ENCODE measurements around the gene COL27A1.

The COL27A1 gene

GRCh38 chr9:114155263-114155994 is at the start of gene COL27A1:
TSS of gene COL27A1 (plus strand) at chr9:114155537. CDS start at chr9:114155951, 414 bp downstream.
- peak; percentile 94 for DNase-seq

- no peak for DNase-seq
Measured at GRCh38 chr9:114107286-114108001, 47.9 kb upstream of the COL27A1 start.

GRCh38 chr9:114108016-114108833 is 47.1 kb upstream of the COL27A1 start:
- peak; percentile 87 for DNase-seq

GRCh38 chr9:114109124-114109523 is 46.2 kb upstream of the COL27A1 start:
- DNase-seq, result no peak

GRCh38 chr9:114110180-114110579 is 45.2 kb upstream of the COL27A1 start:
- no peak for DNase-seq

GRCh38 chr9:114112325-114112724 is 43.0 kb upstream of the COL27A1 start:
- peak; percentile 10 for DNase-seq

- peak; percentile 62 for DNase-seq
Measured at GRCh38 chr9:114112778-114113584, 42.4 kb upstream of the COL27A1 start.

- DNase-seq, result peak; percentile 10
Measured at GRCh38 chr9:114114364-114114763, 41.0 kb upstream of the COL27A1 start.

- no peak for DNase-seq
Measured at GRCh38 chr9:114115654-114116125, 39.6 kb upstream of the COL27A1 start.

GRCh38 chr9:114116126-114116747 is 39.1 kb upstream of the COL27A1 start:
- peak; percentile 53 for DNase-seq

- DNase-seq, result peak; percentile 14
Measured at GRCh38 chr9:114117614-114117995, 37.7 kb upstream of the COL27A1 start.

GRCh38 chr9:114117996-114118830 is 37.1 kb upstream of the COL27A1 start:
- DNase-seq, result peak; percentile 67

GRCh38 chr9:114119242-114120191 is 35.8 kb upstream of the COL27A1 start:
- DNase-seq, result no peak

GRCh38 chr9:114120192-114121014 is 34.9 kb upstream of the COL27A1 start:
- DNase-seq, result no peak

GRCh38 chr9:114121227-114122135 is 33.9 kb upstream of the COL27A1 start:
- peak; percentile 63 for DNase-seq

- DNase-seq, result no peak
Measured at GRCh38 chr9:114122136-114123027, 33.0 kb upstream of the COL27A1 start.

Data from femur (tissue), 1 donor.